Activated CD4-positive, alpha-beta memory T cell treated with anti-CD3 and anti-CD28 coated beads for 36 hours (primary cell): ENCODE data around the gene OGFOD2. TPM values are rescaled to one million over a fixed set of nuclear protein-coding genes. Genes with fewer than 3 reads are reported as not detected.

Experiments used
- CTCF ChIA-PET: fragments of 350-600 bp; sonication (Branson Sonifier 250); formaldehyde crosslinking; loops from one replicate; lab custom pipeline; 2021; ENCODE audit warnings: antibody characterized with exemption, inconsistent platforms; lab: Charles Lee
- POLR2A ChIA-PET: fragments of 350-600 bp; sonication (Branson Sonifier 250); formaldehyde crosslinking; loops from one replicate; lab custom pipeline; 2021; ENCODE audit warnings: antibody characterized with exemption; lab: Charles Lee
- DNase-seq: peaks from one replicate; pipeline ENCODE4 v3.0.0-alpha.2; 2020
- H3K27ac Mint-ChIP-seq: one replicate; pipeline ENCODE4 v1.8.0; 2021; ENCODE audit warnings: mixed read lengths
- H3K27me3 Mint-ChIP-seq: one replicate; pipeline ENCODE4 v1.8.0; 2021; ENCODE audit warnings: mixed read lengths
- H3K36me3 Mint-ChIP-seq: one replicate; pipeline ENCODE4 v1.8.0; 2021; ENCODE audit warnings: mixed read lengths
- H3K4me1 Mint-ChIP-seq: one replicate; pipeline ENCODE4 v1.8.0; 2021; ENCODE audit warnings: low read depth, mixed read lengths
- H3K4me3 Mint-ChIP-seq: one replicate; pipeline ENCODE4 v1.8.0; 2021; ENCODE audit warnings: mild to moderate bottlenecking, mixed read lengths
- H3K9me3 Mint-ChIP-seq: one replicate; pipeline ENCODE4 v1.8.0; 2021; ENCODE audit warnings: mixed read lengths
- intact Hi-C: fragments of 100-400 bp; cut with micrococcal nuclease; formaldehyde crosslinking; loops from one replicate; pipeline ENCODE4 v1.15.1; 2023
- total RNA-seq, 2 experiments: library from RNA; stranded (reverse); gene quantifications; one replicate each; pipeline ENCODE4 v1.2.3, GENCODE V29; 2021

OGFOD2 gene
- total RNA-seq, 2 experiments from 2014 or later: 22.6 to 23.7 TPM

DNA sequence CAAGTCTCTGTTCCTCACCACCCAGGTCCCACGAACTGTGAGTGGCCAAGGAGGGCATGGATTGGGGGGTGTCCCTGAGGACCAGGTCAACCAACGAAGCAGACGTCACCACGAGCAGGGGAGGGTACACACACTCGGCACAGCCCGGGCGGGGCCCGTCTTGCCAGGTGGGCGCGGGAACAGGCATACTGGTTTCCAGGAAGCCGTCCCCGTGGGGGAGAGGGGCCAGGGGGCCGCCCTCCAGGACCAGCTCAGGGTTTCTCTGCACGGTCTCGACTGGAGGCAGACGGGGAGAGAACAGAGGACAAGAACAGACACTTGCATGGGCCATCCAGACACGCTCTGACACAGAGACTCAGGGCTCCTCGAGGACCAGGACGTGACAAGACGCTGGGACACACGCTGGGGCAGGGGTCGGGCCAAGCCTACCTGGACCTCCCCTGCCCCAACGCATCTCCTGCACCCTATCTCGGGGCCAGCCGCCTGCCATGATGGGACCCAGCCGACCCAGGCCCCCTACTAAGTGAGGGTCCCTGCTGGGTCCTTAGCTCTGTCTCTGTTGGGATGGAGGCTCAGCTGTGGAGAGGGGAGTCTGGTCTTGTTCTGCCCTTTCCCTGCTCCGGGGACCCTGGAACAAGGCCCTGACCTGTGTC is 16.7 kb downstream of the OGFOD2 start:
- Mint-ChIP-seq H3K9me3 (no peaks in the 10 kb centered on the region), H3K36me3 (no peaks in the 10 kb centered on the region), H3K4me1 (peaks cover 8% of the 10 kb centered on the region), H3K27ac (no peak overlapping the region), H3K4me3 (no peak overlapping the region), H3K27me3 (no peaks in the 10 kb centered on the region)
- no peak for DNase-seq
- ChIA-PET POLR2A (interaction anchor here (0.5 to 0.6 kb wide), 2 partner anchors 120 to 271 kb away, joined by 3 to 4 read pairs; no protein-coding TSS in a partner anchor), CTCF (no interaction called here)
- intact Hi-C loops: no loop called here

DNA sequence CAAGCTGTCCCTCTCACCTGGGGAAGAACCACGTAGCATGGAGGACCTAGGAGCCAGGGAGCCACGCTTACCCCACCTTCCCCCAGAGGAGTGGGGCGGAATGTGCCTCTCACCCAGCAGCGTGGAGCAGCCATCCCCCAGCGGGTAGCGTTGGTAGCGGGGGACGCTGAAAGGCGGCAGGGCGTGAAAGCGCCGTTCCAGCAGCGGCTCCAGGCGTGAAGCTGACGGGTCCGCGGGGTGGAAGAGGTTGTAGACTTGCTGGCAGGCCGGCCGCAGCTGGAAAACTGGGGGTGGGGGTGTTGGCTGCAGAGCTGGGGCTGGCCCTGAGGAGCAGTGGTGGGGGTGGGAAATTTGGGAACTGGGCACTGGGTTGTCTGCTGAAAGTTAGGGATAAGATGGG is 17.3 kb downstream of the OGFOD2 start:
- intact Hi-C loops: no loop called here
- Mint-ChIP-seq H3K9me3 (no peaks in the 10 kb centered on the region), H3K4me3 (no peak overlapping the region), H3K27ac (no peak overlapping the region), H3K36me3 (no peaks in the 10 kb centered on the region), H3K4me1 (peaks cover 8% of the 10 kb centered on the region), H3K27me3 (no peaks in the 10 kb centered on the region)
- CTCF ChIA-PET: no interaction called here
- DNase-seq: no peak
- POLR2A ChIA-PET: interaction anchor here (0.6 kb wide), 1 partner anchor 121 kb away, joined by 3 read pairs; no protein-coding TSS in a partner anchor

DNA sequence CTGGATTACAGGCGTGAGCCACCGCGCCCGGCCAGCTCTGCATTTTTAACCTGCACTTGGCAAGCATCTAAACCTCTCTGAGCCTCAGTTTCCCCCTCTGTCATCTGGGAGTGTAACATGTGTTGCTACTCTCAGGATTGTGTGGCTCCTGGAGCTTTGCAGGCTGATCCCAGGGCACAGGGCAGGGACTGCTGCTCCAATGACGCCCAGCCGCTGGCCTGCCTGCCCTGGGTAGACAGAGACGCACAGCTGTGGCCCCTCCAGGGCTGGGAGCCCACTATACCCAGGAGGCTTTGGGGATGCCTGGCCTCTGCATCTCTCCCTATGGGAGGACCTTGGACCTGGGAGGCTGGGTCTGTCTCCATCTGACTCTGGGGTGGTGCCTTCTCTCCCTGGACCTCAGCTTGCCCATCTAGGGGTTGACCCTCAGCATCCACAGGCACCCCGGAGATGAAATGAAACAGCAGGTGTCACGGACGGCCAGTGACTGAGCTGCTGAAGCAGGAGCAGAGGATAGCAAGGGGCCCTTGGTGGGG is 19.2 kb downstream of the OGFOD2 start:
- Mint-ChIP-seq H3K27me3 (no peaks in the 10 kb centered on the region), H3K9me3 (no peaks in the 10 kb centered on the region), H3K4me3 (no peak overlapping the region), H3K27ac (no peak overlapping the region), H3K4me1 (peaks cover 8% of the 10 kb centered on the region), H3K36me3 (no peaks in the 10 kb centered on the region)
- intact Hi-C loops: no loop called here
- ChIA-PET POLR2A (no interaction called here), CTCF (interaction anchor here (0.6 kb wide), 1 partner anchor 244 kb away, joined by 3 read pairs; no protein-coding TSS in a partner anchor)
- no peak for DNase-seq

DNA sequence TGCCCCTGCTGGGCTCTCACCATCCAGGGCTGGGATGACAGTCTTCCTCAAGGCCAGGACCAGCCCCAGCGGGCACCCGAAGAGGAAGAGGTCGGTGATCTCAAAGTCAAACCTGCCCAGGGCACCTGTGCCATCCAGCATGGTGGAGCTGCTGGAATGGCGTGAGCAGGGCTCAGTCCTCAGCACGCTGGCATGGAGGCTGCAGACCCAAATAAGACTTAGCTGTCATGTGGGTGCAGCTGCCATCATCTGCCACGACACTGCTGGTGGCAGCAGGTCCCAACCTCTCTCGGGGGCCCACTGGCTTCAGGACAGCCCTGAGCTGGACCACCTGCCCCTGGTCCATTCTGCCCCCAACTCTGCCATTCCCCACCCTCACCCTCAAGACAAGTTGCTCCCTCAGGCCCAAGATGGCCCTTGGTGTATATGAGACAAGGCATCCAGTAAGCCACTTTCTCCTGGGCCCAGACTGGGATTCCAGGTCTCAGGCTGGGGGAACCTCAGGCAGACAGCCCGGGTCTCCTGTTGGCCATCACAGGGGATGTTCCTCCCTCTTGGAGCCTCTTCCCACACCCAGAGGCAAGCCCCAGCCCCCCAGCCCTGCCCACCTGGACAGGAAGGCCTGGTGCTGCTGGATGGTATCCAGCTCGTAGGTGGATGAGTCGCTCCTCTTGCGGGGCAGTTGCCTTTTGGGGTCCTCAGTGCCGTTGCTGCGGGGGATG is 19.9 kb downstream of the OGFOD2 start:
- H3K27ac Mint-ChIP-seq: no peak overlapping the region
- intact Hi-C loops: no loop called here
- H3K4me1 Mint-ChIP-seq: peaks cover 8% of the 10 kb centered on the region
- no peak for DNase-seq
- H3K9me3 Mint-ChIP-seq: no peaks in the 10 kb centered on the region
- no peaks in the 10 kb centered on the region for H3K27me3 Mint-ChIP-seq
- no peaks in the 10 kb centered on the region for H3K36me3 Mint-ChIP-seq
- CTCF ChIA-PET: no interaction called here
- no peak overlapping the region for H3K4me3 Mint-ChIP-seq
- POLR2A ChIA-PET: interaction anchor here (0.6 kb wide), 1 partner anchor 157 kb away, joined by 3 read pairs; no protein-coding TSS in a partner anchor

GRCh38 chr12:122995503-122996187 is 20.6 kb downstream of the OGFOD2 start:
- peaks cover 8% of the 10 kb centered on the region for H3K4me1 Mint-ChIP-seq
- H3K27ac Mint-ChIP-seq: no peak overlapping the region
- H3K4me3 Mint-ChIP-seq: no peak overlapping the region
- H3K9me3 Mint-ChIP-seq: no peaks in the 10 kb centered on the region
- no peaks in the 10 kb centered on the region for H3K36me3 Mint-ChIP-seq
- no peak for DNase-seq
- intact Hi-C loops: no loop called here
- ChIA-PET CTCF (interaction anchor here (0.9 kb wide), 1 partner anchor 139 kb away, joined by 3 read pairs; no protein-coding TSS in a partner anchor), POLR2A (interaction anchor here (0.6 kb wide), 1 partner anchor 156 kb away, joined by 3 read pairs; no protein-coding TSS in a partner anchor)
- H3K27me3 Mint-ChIP-seq: no peaks in the 10 kb centered on the region

- H3K4me1 Mint-ChIP-seq: peaks cover 8% of the 10 kb centered on the region
- intact Hi-C loops: no loop called here
Observed at GRCh38 chr12:122996188-122996601, 21.2 kb downstream of the OGFOD2 start.

GRCh38 chr12:122996621-122997342 is 21.7 kb downstream of the OGFOD2 start:
- intact Hi-C loops: no loop called here
- ChIA-PET POLR2A (no interaction called here), CTCF (no interaction called here)
- Mint-ChIP-seq H3K27me3 (no peaks in the 10 kb centered on the region), H3K9me3 (no peaks in the 10 kb centered on the region), H3K36me3 (no peaks in the 10 kb centered on the region), H3K27ac (no peak overlapping the region), H3K4me3 (no peak overlapping the region), H3K4me1 (peaks cover 8% of the 10 kb centered on the region)
- no peak for DNase-seq

More at GRCh38 chr12:122996188-122996601, 21.2 kb downstream of the OGFOD2 start:
- Mint-ChIP-seq H3K9me3 (no peaks in the 10 kb centered on the region), H3K27me3 (no peaks in the 10 kb centered on the region), H3K36me3 (no peaks in the 10 kb centered on the region), H3K4me3 (no peak overlapping the region), H3K27ac (no peak overlapping the region)
- DNase-seq: no peak
- ChIA-PET POLR2A (no interaction called here), CTCF (interaction anchor here (0.9 kb wide), 1 partner anchor 140 kb away, joined by 3 read pairs; no protein-coding TSS in a partner anchor)

DNA sequence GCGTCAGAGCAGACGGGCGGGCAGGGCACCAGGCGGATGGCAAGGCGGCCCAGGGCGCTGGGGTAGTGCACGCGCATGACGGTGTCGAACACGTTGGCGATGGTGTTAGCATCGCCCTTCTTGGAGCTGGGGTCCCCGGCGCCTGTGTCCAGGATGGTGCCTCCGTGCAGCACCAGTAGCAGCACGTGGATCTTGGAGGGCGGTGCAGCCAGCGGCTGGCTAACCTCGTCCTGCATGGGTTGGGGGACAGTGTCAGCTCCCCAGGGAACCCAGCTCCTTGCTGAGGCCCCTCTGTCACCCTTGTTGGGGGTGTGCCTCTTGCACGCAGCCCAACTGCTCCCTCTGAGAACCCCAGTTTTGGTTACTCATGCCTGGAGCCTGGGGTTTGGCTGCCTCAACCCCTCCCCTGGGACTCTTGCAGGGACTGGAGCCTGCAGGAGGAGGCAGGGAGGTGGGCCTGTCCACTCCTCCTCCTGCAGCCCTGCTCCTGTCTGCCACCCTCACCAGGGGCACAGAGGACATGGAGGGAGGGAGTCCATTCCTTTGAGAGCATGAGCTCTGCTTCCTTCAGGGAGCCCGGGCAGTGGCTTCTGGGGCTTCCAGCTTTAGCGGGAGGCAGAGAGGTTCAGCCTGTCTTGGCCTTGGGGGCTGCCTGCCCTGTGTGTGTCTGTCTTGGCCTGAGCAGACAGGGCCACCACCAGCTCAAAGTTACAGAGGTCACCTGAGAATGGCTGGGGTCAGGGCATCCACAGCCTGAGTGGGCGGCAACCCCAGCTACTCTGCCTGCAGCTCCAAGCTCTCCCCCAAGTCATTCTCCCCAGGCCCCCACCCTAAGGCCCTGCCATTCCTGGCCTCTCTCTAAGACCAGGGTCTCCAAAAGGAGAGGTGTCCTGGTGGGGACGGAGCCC is 22.6 kb downstream of the OGFOD2 start:
- intact Hi-C loops: no loop called here
- ChIA-PET POLR2A (no interaction called here), CTCF (no interaction called here)
- DNase-seq: no peak
- peaks cover 8% of the 10 kb centered on the region for H3K4me1 Mint-ChIP-seq
- no peaks in the 10 kb centered on the region for H3K36me3 Mint-ChIP-seq
- H3K27me3 Mint-ChIP-seq: no peaks in the 10 kb centered on the region
- H3K4me3 Mint-ChIP-seq: no peak overlapping the region
- no peak overlapping the region for H3K27ac Mint-ChIP-seq
- H3K9me3 Mint-ChIP-seq: no peaks in the 10 kb centered on the region

- ChIA-PET POLR2A (no interaction called here), CTCF (no interaction called here)
- Mint-ChIP-seq H3K27me3 (no peaks in the 10 kb centered on the region), H3K9me3 (no peaks in the 10 kb centered on the region), H3K36me3 (no peaks in the 10 kb centered on the region), H3K4me3 (no peak overlapping the region), H3K4me1 (peaks cover 4% of the 10 kb centered on the region), H3K27ac (no peak overlapping the region)
- DNase-seq: no peak
- intact Hi-C loops: no loop called here
Observed at GRCh38 chr12:122998316-122998715, 23.3 kb downstream of the OGFOD2 start.

- CTCF ChIA-PET: no interaction called here
Observed at GRCh38 chr12:122999196-122999946, 24.3 kb downstream of the OGFOD2 start.

More at GRCh38 chr12:122999196-122999946, 24.3 kb downstream of the OGFOD2 start:
- intact Hi-C loops: no loop called here
- H3K27ac Mint-ChIP-seq: no peak overlapping the region
- DNase-seq: no peak
- no peak overlapping the region for H3K4me3 Mint-ChIP-seq
- POLR2A ChIA-PET: no interaction called here
- H3K27me3 Mint-ChIP-seq: no peaks in the 10 kb centered on the region
- H3K4me1 Mint-ChIP-seq: no peaks in the 10 kb centered on the region
- no peaks in the 10 kb centered on the region for H3K36me3 Mint-ChIP-seq
- no peaks in the 10 kb centered on the region for H3K9me3 Mint-ChIP-seq
